ENCODE measurements around the gene SHE. TPM values are rescaled to one million over a fixed set of nuclear protein-coding genes. Genes with fewer than 3 reads are reported as not detected.
A peak's percentile ranks its signal among the peaks of the same experiment; 100 is the strongest.

The SHE gene
- total and polyA plus RNA-seq, 5 donors = 16.4 to 23.8 (median 20.0) TPM

GRCh38 chr1:154465621-154466195 is 36.5 kb downstream of the SHE start:
- Histone ChIP-seq H3K4me3 (ENCODE audit: low read length) (no peak overlapping the region), H3K4me1 (ENCODE audit: control insufficient read depth, insufficient read depth, low read length) (peaks cover 7% of the 10 kb centered on the region), H3K27me3 (ENCODE audit: control insufficient read depth, insufficient read depth) (no peaks in the 10 kb centered on the region), H3K9me3 (ENCODE audit: control insufficient read depth, low read length) (no peaks in the 10 kb centered on the region), H3K27ac (ENCODE audit: low read length) (no peak overlapping the region)
- intact Hi-C loops (cut with DNase I) = loop anchor here in 1 of 4 donors (10.0 kb wide), 1 partner anchor 71 kb away; no protein-coding TSS in a partner anchor
- ATAC-seq (no peak), DNase-seq (no peak)
- WGBS = 83% methylated on average over 8 of the region's 8 CpGs

DNA sequence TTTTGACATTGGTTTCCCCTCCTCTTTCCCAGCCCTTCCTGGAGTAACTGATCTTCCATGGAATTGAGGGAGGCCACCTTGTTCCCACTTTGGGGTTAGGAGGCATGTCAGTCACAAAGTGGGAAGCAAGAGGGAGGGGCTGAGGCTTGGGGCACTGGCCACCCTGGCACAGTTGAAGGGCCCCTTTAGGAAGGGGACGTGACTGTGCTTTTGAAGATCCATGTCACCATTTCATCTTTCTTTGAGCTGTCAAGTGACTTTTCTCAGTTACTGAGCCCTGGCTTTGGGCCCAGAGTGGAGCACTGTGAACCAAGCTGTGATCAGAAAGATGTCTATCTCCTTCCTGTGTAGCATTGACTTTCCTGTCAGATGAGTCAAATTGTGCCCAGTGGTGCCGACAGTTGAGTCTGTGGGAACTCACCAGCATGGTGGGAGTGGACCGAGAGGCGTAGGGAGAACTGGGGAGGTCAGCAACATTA is 38.7 kb downstream of the SHE start:
- Histone ChIP-seq H3K9me3 (ENCODE audit: control insufficient read depth, low read length) (no peaks in the 10 kb centered on the region), H3K27ac (ENCODE audit: low read length) (peak overlapping the region; percentile 30), H3K4me1 (ENCODE audit: control insufficient read depth, insufficient read depth, low read length) (peaks cover 7% of the 10 kb centered on the region), H3K4me3 (ENCODE audit: low read length) (no peak overlapping the region), H3K27me3 (ENCODE audit: control insufficient read depth, insufficient read depth) (no peaks in the 10 kb centered on the region)
- no peak for DNase-seq
- WGBS = 54% methylated on average over 4 of the region's 4 CpGs
- intact Hi-C loops (cut with DNase I) = loop anchor here in 1 of 4 donors (10.0 kb wide), 1 partner anchor 69 kb away; no protein-coding TSS in a partner anchor
- peak; percentile 22 to 59 for ATAC-seq

GRCh38 chr1:154460695-154461260 is 41.4 kb downstream of the SHE start:
- Histone ChIP-seq H3K4me1 (ENCODE audit: control insufficient read depth, insufficient read depth, low read length) (peaks cover 5% of the 10 kb centered on the region), H3K27me3 (ENCODE audit: control insufficient read depth, insufficient read depth) (no peaks in the 10 kb centered on the region), H3K4me3 (ENCODE audit: low read length) (no peak overlapping the region), H3K9me3 (ENCODE audit: control insufficient read depth, low read length) (no peaks in the 10 kb centered on the region), H3K27ac (ENCODE audit: low read length) (no peak overlapping the region)
- no peak for ATAC-seq
- intact Hi-C loops (cut with DNase I) = loop anchor here in 1 of 4 donors (10.0 kb wide), 1 partner anchor 66 kb away; no protein-coding TSS in a partner anchor
- DNase-seq = no peak
- 80% methylated on average over 15 of the region's 15 CpGs for WGBS

- DNase-seq (no peak), ATAC-seq (no peak)
- Histone ChIP-seq H3K4me1 (ENCODE audit: control insufficient read depth, insufficient read depth, low read length) (peaks cover 5% of the 10 kb centered on the region), H3K4me3 (ENCODE audit: low read length) (no peak overlapping the region), H3K9me3 (ENCODE audit: control insufficient read depth, low read length) (no peaks in the 10 kb centered on the region), H3K27ac (ENCODE audit: low read length) (no peak overlapping the region), H3K27me3 (ENCODE audit: control insufficient read depth, insufficient read depth) (no peaks in the 10 kb centered on the region)
- intact Hi-C loops (cut with DNase I) = no loop called here
These were observed 43.1 kb downstream of the SHE start for GRCh38 chr1:154459080-154459479.

DNA sequence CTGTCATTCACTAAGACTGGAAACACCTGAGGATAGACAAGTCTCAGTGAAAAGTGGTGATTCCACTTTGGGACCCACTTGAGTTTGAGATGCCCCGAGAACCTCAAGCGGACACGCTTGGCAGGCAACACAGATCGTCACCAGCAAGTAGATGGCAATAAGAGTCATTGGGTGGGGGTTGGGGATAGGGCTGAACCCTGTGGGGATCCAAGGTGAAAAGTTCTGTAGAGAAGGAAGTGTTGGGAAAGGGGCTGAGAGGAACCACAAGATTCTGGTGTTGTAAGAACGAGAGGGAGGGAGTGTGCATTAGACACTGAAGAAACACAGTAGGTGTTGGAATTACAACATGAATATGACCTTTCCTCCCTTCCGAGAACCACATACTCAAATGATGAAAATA is 45.6 kb downstream of the SHE start:
- no peak for ATAC-seq
- H3K27me3 ChIP-seq (ENCODE audit: control insufficient read depth, insufficient read depth) = no peaks in the 10 kb centered on the region
- no peak overlapping the region for H3K4me3 ChIP-seq (ENCODE audit: low read length)
- 75% methylated on average over 6 of the region's 6 CpGs for WGBS
- intact Hi-C loops (cut with DNase I) = no loop called here
- H3K9me3 ChIP-seq (ENCODE audit: control insufficient read depth, low read length) = no peaks in the 10 kb centered on the region
- DNase-seq = no peak
- no peak overlapping the region for H3K27ac ChIP-seq (ENCODE audit: low read length)
- H3K4me1 ChIP-seq (ENCODE audit: control insufficient read depth, insufficient read depth, low read length) = no peaks in the 10 kb centered on the region

GRCh38 chr1:154454386-154455120 is 47.7 kb downstream of the SHE start:
- ATAC-seq (no peak), DNase-seq (peak in 1 of 3 donors; percentile 10)
- intact Hi-C loops (cut with DNase I) = no loop called here
- Histone ChIP-seq H3K27ac (ENCODE audit: low read length) (no peak overlapping the region), H3K4me1 (ENCODE audit: control insufficient read depth, insufficient read depth, low read length) (no peaks in the 10 kb centered on the region), H3K4me3 (ENCODE audit: low read length) (no peak overlapping the region), H3K9me3 (ENCODE audit: control insufficient read depth, low read length) (no peaks in the 10 kb centered on the region), H3K27me3 (ENCODE audit: control insufficient read depth, insufficient read depth) (no peaks in the 10 kb centered on the region)
- WGBS = 80% methylated on average over 5 of the region's 5 CpGs

DNA sequence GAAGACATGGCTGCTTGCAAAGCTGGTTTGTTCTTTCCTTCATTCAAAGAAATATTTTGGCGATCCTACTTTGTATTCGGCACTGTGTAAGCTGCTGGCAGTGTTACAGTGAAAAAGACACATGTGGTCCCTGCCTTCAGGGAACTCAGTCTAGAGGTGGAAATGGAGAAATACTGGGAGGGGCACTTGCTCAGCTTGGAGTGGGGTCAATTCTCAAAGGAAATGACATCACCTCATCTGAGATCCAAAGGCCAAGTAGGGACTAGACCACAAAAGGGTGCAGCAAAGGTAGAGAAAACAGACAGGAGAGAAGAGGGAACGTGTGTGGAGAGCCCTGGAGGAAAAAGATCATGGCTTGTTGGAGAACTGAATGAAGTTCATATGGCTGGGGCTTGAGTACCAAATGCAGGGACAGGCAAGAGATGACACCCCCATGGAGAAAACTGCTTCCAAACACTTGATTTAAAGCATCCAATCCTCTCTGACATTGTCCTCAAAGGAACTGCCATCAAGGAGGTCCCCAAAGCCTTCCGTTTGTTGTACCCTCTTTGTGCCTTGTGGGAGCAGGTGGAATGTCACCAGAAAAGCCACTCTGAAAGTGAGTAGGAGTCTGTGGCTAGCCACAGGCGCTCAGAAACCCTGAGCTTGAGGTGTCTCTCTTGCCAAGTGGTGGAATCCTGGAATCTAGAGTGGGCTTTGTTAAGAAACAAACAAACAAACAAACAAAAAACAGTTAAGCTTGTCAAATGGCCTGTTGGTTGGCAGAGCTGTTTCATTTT is 48.4 kb downstream of the SHE start:
- 61% methylated on average over 5 of the region's 5 CpGs for WGBS
- ATAC-seq (peak; percentile 80 to 88), DNase-seq (peak in 1 of 3 donors; percentile 6)
- Histone ChIP-seq H3K4me3 (ENCODE audit: low read length) (no peak overlapping the region), H3K27me3 (ENCODE audit: control insufficient read depth, insufficient read depth) (no peaks in the 10 kb centered on the region), H3K27ac (ENCODE audit: low read length) (peak overlapping the region; percentile 44), H3K4me1 (ENCODE audit: control insufficient read depth, insufficient read depth, low read length) (no peaks in the 10 kb centered on the region), H3K9me3 (ENCODE audit: control insufficient read depth, low read length) (no peaks in the 10 kb centered on the region)
- intact Hi-C loops (cut with DNase I) = no loop called here

DNA sequence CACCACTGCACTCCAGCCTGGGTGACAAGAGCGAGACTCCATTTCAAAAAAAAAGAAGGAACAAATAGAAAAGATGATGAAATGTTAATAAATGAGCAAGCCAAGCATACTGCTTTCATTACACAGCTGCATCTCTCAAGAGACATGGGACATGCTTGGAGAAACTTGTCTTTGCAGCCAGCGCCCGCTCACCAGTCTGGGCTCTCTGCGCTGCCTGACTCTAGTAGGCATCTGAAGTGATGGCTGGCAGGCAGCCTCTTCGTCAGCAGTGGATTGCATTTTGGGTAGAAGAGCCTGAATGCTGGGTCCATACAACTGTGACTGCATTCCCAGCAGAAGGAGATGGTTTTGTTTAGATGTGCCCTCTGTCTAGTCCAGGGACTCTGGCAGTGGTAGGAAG is 49.1 kb downstream of the SHE start:
- Histone ChIP-seq H3K27me3 (ENCODE audit: control insufficient read depth, insufficient read depth) (no peaks in the 10 kb centered on the region), H3K9me3 (ENCODE audit: control insufficient read depth, low read length) (no peaks in the 10 kb centered on the region), H3K4me3 (ENCODE audit: low read length) (no peak overlapping the region), H3K27ac (ENCODE audit: low read length) (peak overlapping the region; percentile 44), H3K4me1 (ENCODE audit: control insufficient read depth, insufficient read depth, low read length) (no peaks in the 10 kb centered on the region)
- intact Hi-C loops (cut with DNase I) = no loop called here
- DNase-seq (peak in 1 of 3 donors; percentile 41), ATAC-seq (peak; percentile 25 to 29)
- WGBS = 81% methylated on average over 5 of the region's 5 CpGs

DNA sequence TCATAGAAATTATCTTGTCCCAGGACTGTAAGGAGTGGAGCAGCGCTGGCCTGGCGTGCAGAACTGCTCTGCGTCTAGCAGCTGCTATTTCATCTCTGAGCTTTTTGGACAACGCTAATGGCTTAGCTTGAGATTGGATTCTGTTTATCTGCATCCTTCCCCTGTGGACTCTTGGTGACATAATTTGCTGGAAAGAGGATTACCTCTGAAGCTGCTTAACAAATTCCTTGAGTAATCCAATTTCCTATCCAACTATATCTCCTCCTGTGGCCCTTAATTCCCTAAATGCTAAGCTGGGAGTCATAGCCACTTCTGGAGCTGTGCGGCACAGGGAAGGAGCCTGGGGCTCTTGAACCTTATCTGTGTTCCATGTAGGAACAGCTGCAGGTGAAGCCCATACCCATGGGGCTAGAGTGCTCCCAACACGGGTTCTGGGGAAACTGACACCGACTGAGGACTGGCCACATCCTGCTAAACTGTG is 53.8 kb downstream of the SHE start:
- Histone ChIP-seq H3K27ac (ENCODE audit: low read length) (no peak overlapping the region), H3K9me3 (ENCODE audit: control insufficient read depth, low read length) (no peaks in the 10 kb centered on the region), H3K27me3 (ENCODE audit: control insufficient read depth, insufficient read depth) (no peaks in the 10 kb centered on the region), H3K4me3 (ENCODE audit: low read length) (no peak overlapping the region), H3K4me1 (ENCODE audit: control insufficient read depth, insufficient read depth, low read length) (no peaks in the 10 kb centered on the region)
- ATAC-seq (peak; percentile 68 to 85), DNase-seq (peak in 1 of 3 donors; percentile 81)
- intact Hi-C loops (cut with DNase I) = loop anchor here in 1 of 4 donors (10.0 kb wide), 1 partner anchor 64 kb away; no protein-coding TSS in a partner anchor
- WGBS = 61% methylated on average over 7 of the region's 7 CpGs

DNA sequence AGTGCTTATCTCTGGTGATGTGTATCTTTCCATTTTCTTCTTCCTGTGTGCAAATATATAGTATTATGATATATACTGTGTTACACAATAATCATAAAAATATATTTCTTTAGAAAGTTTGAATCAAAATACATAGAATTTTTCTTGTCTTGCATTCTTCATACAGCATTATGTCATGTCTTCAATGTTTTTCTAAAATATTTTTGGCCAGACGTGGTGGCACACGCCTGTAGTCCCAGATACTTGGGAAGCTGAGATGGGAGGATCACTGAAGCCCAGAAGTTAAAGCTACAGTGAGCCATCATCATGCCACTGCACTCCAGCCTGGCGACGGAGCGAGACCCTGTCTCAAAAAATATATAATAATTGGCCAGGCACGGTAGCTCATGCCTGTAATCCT is 55.4 kb downstream of the SHE start:
- Histone ChIP-seq H3K27ac (ENCODE audit: low read length) (no peak overlapping the region), H3K4me1 (ENCODE audit: control insufficient read depth, insufficient read depth, low read length) (no peaks in the 10 kb centered on the region), H3K9me3 (ENCODE audit: control insufficient read depth, low read length) (no peaks in the 10 kb centered on the region), H3K4me3 (ENCODE audit: low read length) (no peak overlapping the region), H3K27me3 (ENCODE audit: control insufficient read depth, insufficient read depth) (no peaks in the 10 kb centered on the region)
- intact Hi-C loops (cut with DNase I) = loop anchor here in 1 of 4 donors (10.0 kb wide), 1 partner anchor 62 kb away; no protein-coding TSS in a partner anchor
- WGBS = 91% methylated on average over 6 of the region's 6 CpGs
- ATAC-seq (no peak), DNase-seq (peak in 1 of 3 donors; percentile 6)
